Posterior vena cava (tissue), 2 donors: ENCODE results near the gene GNPTG. TPM values are rescaled to one million over a fixed set of nuclear protein-coding genes. Genes with fewer than 3 reads are reported as not detected.

Experiments
- DNase-seq: peaks from one replicate; pipeline ENCODE4 v3.0.0-alpha.2; 2020; ENCODE audit warnings: low spot score
- intact Hi-C, 2 donors: fragments of 100-400 bp; cut with DNase I; formaldehyde crosslinking; loops; one replicate each; pipeline versions ENCODE4 v1.14.1 to v1.14.2; 2022 to 2023
- long read RNA-seq, 2 donors: library from polyadenylated mRNA; unstranded; transcript quantifications; one replicate each; pipeline ENCODE4 v2.0.0, GENCODE V29; 2020 to 2021
- total RNA-seq, 2 donors: library from RNA; stranded (reverse); fragmentation: NEBNext Ultra II Directional; extraction: Animal tissue kit (Norgen Biotek cat#: 25700); gene quantifications; one replicate each; pipeline ENCODE4 v1.2.1, GENCODE V29; 2021
- donor health status: DM: yes; HTN: yes; CAD: no.
- donor health status: DM: yes; HTN: yes; CAD: no.

The GNPTG gene
- total RNA-seq: 10 to 100 TPM; 48.4 to 55.6 TPM
- long read RNA-seq, donor 1, transcript GNPTG-201 (11 exons, 1,983 nt): major isoform, 29 of 39 reads
- long read RNA-seq, donor 1, partial matches to known transcripts: 4 of 39 reads
- long read RNA-seq, donor 1, other reads (novel, unspliced or antisense): 6 of 39 reads
- long read RNA-seq, donor 2, transcript GNPTG-201 (11 exons, 1,983 nt): major isoform, 107 of 143 reads
- long read RNA-seq, donor 2, partial matches to known transcripts: 12 of 143 reads
- long read RNA-seq, donor 2, other reads (novel, unspliced or antisense): 24 of 143 reads

GRCh38 chr16:1351582-1352362 is at the start of gene GNPTG, which contains the start of gene TSR3:
Gene GNPTG (plus strand): TSS chr16:1351931. CDS start chr16:1351966, 35 bp downstream.
Gene TSR3 (minus strand): TSS chr16:1351878. CDS start chr16:1351804, 74 bp downstream.
- DNase-seq: peak; percentile 95

DNA sequence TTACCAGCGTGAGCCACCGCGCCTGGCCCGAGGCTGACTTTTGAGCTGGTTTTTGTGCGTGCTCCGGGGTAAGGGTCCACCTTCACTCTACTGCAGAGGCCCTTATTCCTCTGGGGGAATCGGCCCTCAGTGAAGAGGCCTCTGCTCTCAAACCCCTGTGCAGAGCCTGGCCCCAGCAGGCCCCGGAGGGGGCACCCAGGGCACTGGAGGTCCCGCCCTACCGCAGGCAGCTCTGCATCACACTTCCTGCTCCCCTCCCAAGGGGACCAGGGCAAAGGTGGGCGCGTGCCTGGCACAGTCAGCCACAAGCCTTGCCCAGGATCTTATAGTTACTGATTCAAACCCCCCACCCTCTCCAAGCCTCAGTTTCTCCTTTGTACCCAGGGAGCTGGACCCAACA is 45.9 kb upstream of the GNPTG start:
- no peak for DNase-seq
- intact Hi-C loops: no loop called here

More at GRCh38 chr16:1351582-1352362, at the start of gene GNPTG, which contains the start of gene TSR3:
- intact Hi-C loops: no loop called here

GRCh38 chr16:1306334-1306733 is 45.4 kb upstream of the GNPTG start:
- DNase-seq: no peak
- intact Hi-C loops: no loop called here

DNA sequence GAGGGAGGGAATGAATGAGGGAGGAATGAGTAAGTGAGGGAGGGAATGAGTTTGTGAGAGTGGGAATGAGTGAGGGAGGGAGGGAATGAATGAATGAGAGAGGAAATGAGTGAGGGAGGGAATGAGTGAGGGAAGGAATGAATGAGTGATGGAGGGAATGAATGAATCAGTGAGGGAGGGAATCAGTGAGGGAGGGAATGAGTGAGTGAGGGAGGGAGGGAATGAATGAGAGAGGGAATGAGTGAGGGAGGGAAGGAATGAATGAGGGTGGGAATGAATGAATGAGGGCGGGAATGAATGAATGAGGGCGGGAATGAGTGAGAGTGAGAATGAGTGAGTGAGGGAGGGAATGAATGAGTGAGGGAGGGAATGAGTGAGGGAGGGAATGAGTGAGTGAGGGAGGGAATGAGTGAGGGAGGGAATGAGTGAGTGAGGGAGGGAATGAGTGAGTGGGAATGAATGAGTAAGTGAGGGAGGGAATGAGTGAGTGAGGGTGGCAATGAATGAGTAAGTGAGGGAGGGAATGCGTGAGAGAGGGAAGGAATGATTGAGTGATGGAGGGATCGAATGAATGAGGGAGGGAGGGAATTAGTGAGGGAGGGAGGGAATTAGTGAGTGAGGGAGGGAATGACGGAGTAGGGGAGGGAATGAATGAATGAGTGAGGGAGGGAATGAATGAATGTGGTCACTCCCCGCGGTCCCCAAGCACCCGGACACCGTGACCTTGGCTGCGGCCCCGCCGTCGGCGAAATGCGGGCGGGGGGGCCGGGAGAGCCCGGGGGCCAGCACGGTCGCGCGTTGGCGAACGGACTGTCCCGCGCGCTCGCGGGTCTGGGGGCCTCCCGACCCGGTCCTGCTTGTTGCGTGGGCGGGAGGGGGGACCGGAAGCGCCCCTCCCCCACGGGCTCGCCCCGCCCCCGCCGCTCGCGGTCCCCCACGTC is 43.4 kb upstream of the GNPTG start:
- DNase-seq: no peak
- intact Hi-C loops: no loop called here

DNA sequence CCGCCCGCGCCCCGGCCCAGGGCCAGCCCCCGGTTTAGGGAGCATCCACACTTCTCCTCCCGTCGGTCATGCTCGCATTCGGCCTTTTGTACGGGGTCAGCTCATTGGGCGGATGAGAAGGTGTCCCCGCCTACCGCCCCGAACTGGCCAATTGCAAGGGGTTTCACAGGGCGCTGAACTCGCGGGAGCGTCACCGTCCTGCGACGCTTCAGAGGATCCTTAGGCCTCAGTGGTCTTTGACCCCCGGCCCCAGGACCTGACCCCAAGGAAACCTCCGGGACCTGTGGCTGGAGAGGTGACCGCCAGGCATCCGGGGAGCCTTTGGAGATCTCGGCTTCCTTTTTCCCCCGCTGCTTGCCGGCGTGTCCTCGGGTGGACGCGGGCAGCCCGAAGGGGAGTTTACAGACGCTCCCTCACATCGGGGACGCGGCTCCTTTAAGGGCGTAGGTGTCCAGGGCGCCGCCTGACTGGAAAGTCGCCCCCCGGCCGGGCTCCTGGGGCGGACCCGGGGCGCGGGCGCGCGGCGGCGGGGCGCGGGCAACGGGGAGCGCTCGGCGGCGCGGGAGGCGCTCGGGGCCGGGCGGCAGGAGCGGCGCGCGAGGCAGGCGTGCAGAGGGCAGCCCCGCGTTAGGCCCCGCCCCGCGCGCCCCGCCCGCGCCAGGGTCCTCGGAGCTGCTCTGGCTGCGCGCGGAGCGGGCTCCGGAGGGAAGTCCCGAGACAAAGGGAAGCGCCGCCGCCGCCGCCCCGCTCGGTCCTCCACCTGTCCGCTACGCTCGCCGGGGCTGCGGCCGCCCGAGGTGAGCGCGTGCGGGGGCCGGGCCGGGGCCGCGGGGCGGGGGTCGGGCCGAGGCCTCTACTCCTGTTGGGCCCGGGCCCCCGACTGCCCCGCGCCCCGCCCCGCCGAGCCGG is 42.5 kb upstream of the GNPTG start, which contains the start of gene UBE2I:
Gene UBE2I (plus strand): TSS at position 660 of the 909 bp plus-strand sequence. CDS start 4,395 bp downstream, outside the sequence.
- intact Hi-C loops: no loop called here
- DNase-seq: peak; percentile 99

DNA sequence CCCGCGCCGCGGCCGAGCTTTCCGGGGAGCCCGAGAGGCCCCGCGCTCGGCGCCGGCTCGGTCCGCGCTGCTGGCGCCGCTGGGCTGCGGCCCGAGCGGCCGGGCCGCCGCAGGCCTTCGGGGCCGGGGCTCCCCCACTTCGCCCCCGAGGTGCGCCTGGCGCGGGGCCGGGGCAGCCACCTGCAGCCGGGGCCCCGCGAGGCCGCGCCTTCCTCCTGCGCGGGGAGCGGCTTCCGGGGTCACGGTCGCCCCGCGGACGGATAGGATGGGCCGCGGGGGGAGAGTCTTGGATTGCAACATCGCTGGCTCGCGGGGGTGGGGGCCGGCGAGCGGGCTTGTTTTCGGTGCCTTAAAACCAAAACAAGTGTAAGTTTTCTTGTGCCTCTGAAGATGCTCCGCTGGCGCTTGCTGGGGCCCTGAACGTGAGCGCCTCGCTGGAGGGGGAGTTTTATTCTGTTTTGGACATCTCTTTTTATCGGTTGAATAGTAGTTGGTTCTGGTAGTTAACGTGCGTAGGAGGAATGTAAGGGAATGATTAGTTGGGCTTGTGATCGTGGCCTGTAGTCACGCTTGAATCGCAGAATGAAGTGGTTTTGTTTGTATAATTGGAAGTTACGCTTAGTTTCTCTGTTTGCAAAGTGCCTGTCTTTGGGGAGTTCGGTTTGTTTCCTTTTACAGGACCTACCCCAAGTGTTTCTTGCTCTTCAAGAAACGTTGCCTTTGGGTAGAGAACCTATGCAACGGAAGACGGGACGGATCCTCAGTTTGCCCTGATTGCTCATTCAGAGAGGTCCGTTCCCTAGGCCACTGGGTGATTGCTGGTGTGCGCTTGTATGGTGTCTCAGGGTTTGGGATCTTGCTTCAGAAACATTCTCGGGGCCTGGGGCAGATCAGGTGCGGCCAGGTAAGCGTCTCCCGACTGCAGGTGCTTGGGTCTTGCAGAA is 41.6 kb upstream of the GNPTG start:
- DNase-seq: peak; percentile 90
- intact Hi-C loops: no loop called here

GRCh38 chr16:1310832-1311200 is 40.9 kb upstream of the GNPTG start:
- no peak for DNase-seq
- intact Hi-C loops: no loop called here

DNA sequence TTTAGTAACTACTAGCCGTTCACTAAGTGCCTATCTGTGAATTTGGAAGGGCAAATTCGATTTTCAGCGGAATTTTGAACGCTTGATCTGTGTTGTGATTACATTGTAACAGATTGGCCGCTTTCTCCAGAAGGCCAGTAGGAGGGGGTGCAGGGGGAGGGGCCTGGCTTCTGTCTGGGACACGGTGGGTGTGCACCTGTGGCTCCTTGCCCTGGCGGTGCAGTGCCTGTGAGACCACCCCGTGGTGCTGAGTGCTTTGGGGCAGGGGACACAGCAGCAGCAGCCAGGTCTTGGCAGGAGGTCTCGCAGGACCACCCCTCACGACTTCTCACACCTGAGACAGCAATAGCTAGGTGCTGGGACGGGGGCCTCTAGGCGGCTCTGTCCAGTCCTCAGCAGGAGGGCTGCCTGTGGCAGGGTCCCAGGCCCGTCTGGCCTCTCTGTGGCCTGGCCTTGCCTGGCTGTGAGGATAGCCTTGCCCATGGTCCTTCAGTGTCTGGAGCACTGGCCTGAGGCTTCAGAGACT is 40.5 kb upstream of the GNPTG start:
- no peak for DNase-seq
- intact Hi-C loops: no loop called here

DNA sequence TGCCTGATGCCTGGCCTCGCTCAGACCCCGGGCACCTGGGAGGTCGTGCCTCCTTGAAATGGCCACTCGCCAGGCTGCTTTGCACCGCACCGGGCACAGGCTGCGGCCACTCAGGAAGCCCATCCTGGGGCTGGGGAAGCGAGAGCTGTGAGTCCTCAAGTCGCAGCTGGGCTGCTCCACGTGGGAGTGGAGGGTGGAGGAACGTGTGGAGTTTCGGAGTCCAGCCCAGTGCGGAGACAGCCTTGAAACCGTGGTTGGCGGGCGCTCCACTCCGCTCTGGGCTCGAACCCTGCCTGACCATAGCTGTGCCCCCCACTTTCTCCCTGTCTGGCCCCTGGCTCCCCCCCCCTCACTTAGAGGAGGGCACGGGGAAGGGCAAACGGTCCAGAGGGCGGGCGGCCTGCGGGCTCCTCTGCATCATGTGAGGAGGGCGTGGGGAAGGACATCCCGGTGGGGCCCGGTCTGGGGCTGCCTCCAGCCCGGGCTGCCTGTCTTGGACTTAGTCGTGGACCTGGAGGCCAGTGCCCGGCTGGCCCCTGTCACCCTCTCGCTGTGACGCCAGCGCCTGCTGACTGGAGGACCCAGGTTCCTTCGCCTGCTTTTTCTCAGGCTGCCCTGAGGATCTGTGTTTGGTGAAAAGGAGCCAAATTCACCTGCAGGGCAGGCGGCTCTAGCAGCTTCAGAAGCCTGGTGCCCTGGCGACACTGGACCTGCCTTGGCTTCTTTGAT is 39.8 kb upstream of the GNPTG start:
- DNase-seq: no peak
- intact Hi-C loops: no loop called here

DNA sequence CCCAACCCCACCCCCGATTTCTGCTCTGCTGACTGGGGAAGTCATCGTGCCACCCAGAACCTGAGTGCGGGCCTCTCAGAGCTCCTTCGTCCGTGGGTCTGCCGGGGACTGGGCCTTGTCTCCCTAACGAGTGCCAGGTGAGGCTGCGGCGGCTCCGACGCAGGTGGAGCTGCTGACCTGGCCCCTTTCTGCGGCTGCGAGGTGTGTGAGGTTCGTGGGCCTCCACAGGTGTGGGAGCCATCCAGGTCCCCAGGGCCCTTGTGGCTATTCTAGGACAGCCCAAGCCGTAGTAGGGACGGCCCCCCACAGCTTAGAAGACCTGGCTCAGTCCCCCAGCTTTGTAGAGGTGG is 39.3 kb upstream of the GNPTG start:
- intact Hi-C loops: no loop called here
- no peak for DNase-seq

DNA sequence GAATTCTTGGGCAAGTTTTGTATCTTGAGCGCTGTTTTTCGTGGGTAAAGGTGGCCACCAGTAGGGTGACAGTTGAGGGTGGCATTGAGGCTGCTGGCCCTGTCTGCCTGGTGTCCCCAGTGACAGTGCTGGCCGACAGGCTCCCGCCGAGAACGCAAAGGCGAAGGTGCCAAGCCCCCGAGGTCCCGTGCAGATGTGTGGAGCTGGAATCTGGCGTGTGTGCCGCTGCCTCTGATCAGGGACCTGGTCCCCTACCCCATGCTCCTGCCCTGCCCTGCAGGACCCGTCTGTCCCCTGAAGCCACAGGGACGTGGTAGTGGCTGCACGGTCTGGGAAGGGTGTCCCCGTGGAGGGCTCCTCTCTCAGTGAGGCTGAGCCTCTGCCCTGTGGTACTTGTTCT is 38.8 kb upstream of the GNPTG start:
- intact Hi-C loops: no loop called here
- DNase-seq: no peak

GRCh38 chr16:1313721-1314369 is 37.9 kb upstream of the GNPTG start:
- intact Hi-C loops: no loop called here
- no peak for DNase-seq

DNA sequence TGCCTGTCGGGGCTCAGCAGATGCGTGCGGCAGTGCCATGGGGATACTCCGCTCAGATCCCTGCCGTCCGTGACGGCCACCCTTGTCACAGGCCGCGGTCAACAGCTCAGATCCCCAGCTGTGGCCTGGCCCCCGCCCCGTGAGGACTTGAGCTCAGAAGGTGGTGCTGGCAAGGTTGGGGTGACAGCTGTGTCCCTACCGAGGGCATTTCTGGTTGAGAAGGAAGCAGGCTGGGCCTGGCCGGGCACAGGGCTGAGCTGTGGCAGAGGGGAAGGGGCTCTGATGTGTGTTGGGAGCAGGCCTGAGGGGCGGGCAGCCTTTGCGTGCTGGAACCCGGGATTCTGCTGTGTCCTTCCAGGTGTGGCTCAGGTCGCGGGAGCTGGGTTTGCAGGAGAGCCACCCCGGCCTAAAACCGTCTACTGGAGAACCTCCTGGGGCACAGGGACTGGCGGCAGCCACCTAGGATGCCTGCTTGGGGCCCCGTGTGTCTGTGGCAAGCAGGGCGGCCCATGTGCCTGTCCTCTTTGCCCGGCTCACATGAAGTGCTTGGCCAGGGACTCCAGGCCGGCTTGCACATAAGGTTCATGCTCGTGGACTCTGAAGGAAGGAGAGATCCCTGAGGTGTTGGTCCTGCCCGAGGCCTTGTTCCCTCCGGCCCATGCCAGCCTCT is 37.2 kb upstream of the GNPTG start:
- no peak for DNase-seq
- intact Hi-C loops: no loop called here

- DNase-seq: no peak
- intact Hi-C loops: no loop called here
Observed at GRCh38 chr16:1315081-1316032, 36.4 kb upstream of the GNPTG start.

- no peak for DNase-seq
- intact Hi-C loops: no loop called here
Observed at GRCh38 chr16:1316033-1316405, 35.7 kb upstream of the GNPTG start.
